GM12878 (cell line): Measurements from ENCODE around the gene ABCG4. TPM values are rescaled to one million over a fixed set of nuclear protein-coding genes. Genes with fewer than 3 reads are reported as not detected.

Experiments
- BCL11A ChIP-seq: IDR thresholded peaks from 2 replicates; pipeline ENCODE4 v1.6.1; 2011; ENCODE audit warnings: low read depth, low read length
- BHLHE40 ChIP-seq, 2 experiments: fragments of 450-650 bp in 1 of 2; IDR thresholded peaks; 2 replicates each; pipeline ENCODE4 v1.6.1; 2011 to 2017; ENCODE audit warnings: low read depth in 2 of 2, borderline replicate concordance in 1 of 2, improper control_type of control experiment in 1 of 2, low read length in 1 of 2, mild to moderate bottlenecking in 1 of 2
- CBFB ChIP-seq: IDR thresholded peaks from 2 replicates; pipeline ENCODE4 v1.6.1; 2016; ENCODE audit warnings: antibody characterized with exemption, low read depth
- EGR1 ChIP-seq, 2 experiments: IDR thresholded peaks; 1 replicate in 1 of 2; 2 replicates in 1 of 2; pipeline ENCODE4 v1.6.1; 2011 to 2012; ENCODE audit warnings: low read depth in 2 of 2, low read length in 2 of 2, borderline replicate concordance in 1 of 2, mild to moderate bottlenecking in 1 of 2, moderate library complexity in 1 of 2
- ELK1 ChIP-seq: IDR thresholded peaks from 2 replicates; pipeline ENCODE4 v1.6.1; 2012; ENCODE audit warnings: low read depth, low read length, improper control_type of control experiment
- FOS ChIP-seq: IDR thresholded peaks from 3 replicates; pipeline ENCODE4 v1.6.1; 2011; ENCODE audit warnings: borderline replicate concordance; ENCODE audit not compliant: insufficient read length; ENCODE audit errors: extremely low read depth
- GATAD2B ChIP-seq: fragments of 450-650 bp; conservative IDR thresholded peaks from 2 replicates; pipeline ENCODE4 v1.6.1; 2017; ENCODE audit warnings: low read depth, mild to moderate bottlenecking, moderate library complexity
- HCFC1 ChIP-seq: fragments of 150-350 bp; IDR thresholded peaks from 2 replicates; pipeline ENCODE4 v1.6.1; 2014; ENCODE audit warnings: low read length
- MAX ChIP-seq: IDR thresholded peaks from 2 replicates; pipeline ENCODE4 v1.6.1; 2012; ENCODE audit warnings: low read depth, low read length, improper control_type of control experiment
- NFYA ChIP-seq: IDR thresholded peaks from 2 replicates; pipeline ENCODE4 v1.6.1; 2011; ENCODE audit warnings: low read depth, mild to moderate bottlenecking, low read length, improper control_type of control experiment, borderline replicate concordance
- NR2C1 ChIP-seq: fragments of 450-650 bp; IDR thresholded peaks from 2 replicates; pipeline ENCODE4 v1.6.1; 2017; ENCODE audit warnings: antibody characterized with exemption, mild to moderate bottlenecking, moderate library complexity
- POLR2AphosphoS2 ChIP-seq: IDR thresholded peaks from 2 replicates; pipeline ENCODE4 v1.6.1; 2011; ENCODE audit warnings: low read depth, mild to moderate bottlenecking, low read length, improper control_type of control experiment, moderate library complexity
- RAD51 ChIP-seq: fragments of 450-650 bp; IDR thresholded peaks from 2 replicates; pipeline ENCODE4 v1.6.1; 2016; ENCODE audit warnings: moderate library complexity, mild to moderate bottlenecking, inconsistent platforms
- REST ChIP-seq: IDR thresholded peaks from 2 replicates; pipeline ENCODE4 v1.6.1; 2012; ENCODE audit warnings: mild to moderate bottlenecking, low read depth, low read length
- RUNX3 ChIP-seq: IDR thresholded peaks from 2 replicates; pipeline ENCODE4 v1.6.1; 2012; ENCODE audit warnings: low read length, inconsistent platforms
- SMAD1 ChIP-seq: fragments of 450-650 bp; IDR thresholded peaks from 2 replicates; pipeline ENCODE4 v1.6.1; 2018; ENCODE audit warnings: mild to moderate bottlenecking, low read depth; ENCODE audit not compliant: partially characterized antibody
- SMAD5 ChIP-seq: IDR thresholded peaks from 2 replicates; pipeline ENCODE4 v1.6.1; 2016; ENCODE audit warnings: antibody characterized with exemption, low read depth
- SPI1 ChIP-seq: IDR thresholded peaks from 2 replicates; pipeline ENCODE4 v1.6.1; 2011; ENCODE audit warnings: low read depth, mild to moderate bottlenecking, low read length, moderate library complexity, borderline replicate concordance; ENCODE audit not compliant: insufficient read depth
- STAT3 ChIP-seq: IDR thresholded peaks from 2 replicates; pipeline ENCODE4 v1.6.1; 2011; ENCODE audit warnings: low read depth, low read length, improper control_type of control experiment
- TARDBP ChIP-seq: IDR thresholded peaks from 2 replicates; pipeline ENCODE4 v1.6.1; 2016; ENCODE audit warnings: borderline replicate concordance
- YY1 ChIP-seq: IDR thresholded peaks from 2 replicates; pipeline ENCODE4 v1.6.1; 2011; ENCODE audit warnings: low read depth, mild to moderate bottlenecking, low read length
- ZNF274 ChIP-seq: IDR thresholded peaks from one replicate; pipeline ENCODE4 v1.8.0; 2011; ENCODE audit not compliant: insufficient read length, insufficient read depth
- ZSCAN29 ChIP-seq: fragments of 450-650 bp; IDR thresholded peaks from 2 replicates; pipeline ENCODE4 v1.6.1; 2017; ENCODE audit warnings: mild to moderate bottlenecking, moderate library complexity
- polyA plus RNA-seq, 11 experiments: library from polyadenylated mRNA; depleted of rRNA in 4 of 11; unstranded in 6 of 11; stranded (reverse) in 5 of 11; fragments of >200 nt; fragmentation: Nextera tagmentation in 4 of 11; fragmentation: Illumina TruSeq in 1 of 11; extraction: Ambion mirVana in 4 of 11; extraction: Trizol in 1 of 11; gene quantifications; 1 replicate in 1 of 11; 2 replicates in 10 of 11; pipeline versions ENCODE4 v1.2.1 to v1.2.3, GENCODE V29; 2011 to 2016; ENCODE audit warnings: inconsistent platforms in 2 of 11, missing spikeins in 2 of 11, low read depth in 1 of 11
- total RNA-seq, 4 experiments: library from RNA; depleted of rRNA in 3 of 4; stranded (reverse); fragments of >200 nt in 3 of 4; fragmentation: Illumina TruSeq in 1 of 4; extraction: Trizol in 1 of 4; gene quantifications; 2 replicates each; pipeline versions ENCODE4 v1.2.1 to v1.2.3, GENCODE V29; 2013 to 2021

Gene ABCG4
- total and polyA plus RNA-seq, 10 of the 15 experiments (the other 5 are each of a cell fraction or from before 2014, with no cell fraction given) = not detected

GRCh38 chr11:119206511-119207414 is 57.9 kb downstream of the ABCG4 start (continued):
- TF ChIP-seq EGR1 (IDR thresholded peaks at IDR 0.05; ENCODE audit: borderline replicate concordance in 1 of 2, low read depth in 2 of 2, low read length in 2 of 2) (peak in 1 of 2 experiments; percentile 95; a peak in 2 of 3 replicates), BCL11A (no peak), FOS (no peak), SPI1 (peak; percentile 19; the same call in 1 of the 2 replicates), STAT3 (no peak), GATAD2B (no peak), RUNX3 (peak; percentile 29; the same call in 1 of the 2 replicates), ZSCAN29 (no peak), REST (no peak), NR2C1 (no peak), SMAD5 (no peak), POLR2AphosphoS2 (no peak), ELK1 (no peak), YY1 (peak; percentile 9; the same call in 1 of the 2 replicates), TARDBP (no peak), HCFC1 (no peak), ZNF274 (no peak), SMAD1 (no peak), MAX (no peak), RAD51 (no peak), NFYA (no peak), CBFB (no peak), BHLHE40 (IDR thresholded peaks at IDR 0.05; ENCODE audit: borderline replicate concordance in 1 of 2, low read depth in 2 of 2, low read length in 1 of 2) (no peak)
